Vagina (tissue), 2 donors: ENCODE measurements around the gene GRK5.

Experiments
- POLR2A ChIP-seq, 2 donors: fragments of 450-650 bp; IDR thresholded peaks; one replicate each; pipeline ENCODE4 v1.6.1; 2017; ENCODE audit warnings: antibody characterized with exemption in 2 of 2, mild to moderate bottlenecking in 2 of 2, moderate library complexity in 2 of 2
- POLR2AphosphoS5 ChIP-seq, 2 donors: sonication (generic); formaldehyde crosslinking; IDR thresholded peaks; one replicate each; pipeline ENCODE4 v1.9.0; 2017; ENCODE audit warnings: antibody characterized with exemption in 2 of 2, mild to moderate bottlenecking in 2 of 2, low read depth in 1 of 2; ENCODE audit not compliant: insufficient read depth in 1 of 2
- TF ChIP-seq, protein P1 (sequence below), 3 experiments: fragments of 450-650 bp in 2 of 3; fragments of 200-600 bp in 1 of 3; sonication (generic) in 1 of 3; IDR thresholded peaks; one replicate each; pipeline ENCODE4 v1.5.1; 2017 to 2019; ENCODE audit warnings: antibody characterized with exemption in 3 of 3, mild to moderate bottlenecking in 2 of 3, moderate library complexity in 2 of 3

DNA sequence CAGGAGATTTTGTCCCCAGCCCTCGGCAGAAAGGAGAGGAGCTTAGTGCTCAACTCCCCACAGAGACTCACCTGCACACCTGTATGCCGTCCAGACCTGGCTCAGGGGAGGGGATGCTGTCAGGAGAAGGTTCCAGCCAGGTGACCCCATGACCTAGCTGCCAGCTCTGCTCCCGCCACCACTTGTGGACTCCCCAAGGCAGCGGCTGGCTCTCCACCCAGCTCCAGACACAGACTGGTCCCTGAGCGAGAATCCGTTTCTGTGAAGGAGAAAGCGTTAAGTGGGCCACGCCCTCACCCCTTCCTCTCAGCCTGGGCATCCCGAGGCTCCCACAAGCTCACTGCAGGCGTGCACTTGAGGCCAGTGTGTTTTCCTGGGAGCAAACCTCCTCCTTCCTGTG lies 258.7 kb downstream of the GRK5 start:
- TF ChIP-seq, protein P1, sequence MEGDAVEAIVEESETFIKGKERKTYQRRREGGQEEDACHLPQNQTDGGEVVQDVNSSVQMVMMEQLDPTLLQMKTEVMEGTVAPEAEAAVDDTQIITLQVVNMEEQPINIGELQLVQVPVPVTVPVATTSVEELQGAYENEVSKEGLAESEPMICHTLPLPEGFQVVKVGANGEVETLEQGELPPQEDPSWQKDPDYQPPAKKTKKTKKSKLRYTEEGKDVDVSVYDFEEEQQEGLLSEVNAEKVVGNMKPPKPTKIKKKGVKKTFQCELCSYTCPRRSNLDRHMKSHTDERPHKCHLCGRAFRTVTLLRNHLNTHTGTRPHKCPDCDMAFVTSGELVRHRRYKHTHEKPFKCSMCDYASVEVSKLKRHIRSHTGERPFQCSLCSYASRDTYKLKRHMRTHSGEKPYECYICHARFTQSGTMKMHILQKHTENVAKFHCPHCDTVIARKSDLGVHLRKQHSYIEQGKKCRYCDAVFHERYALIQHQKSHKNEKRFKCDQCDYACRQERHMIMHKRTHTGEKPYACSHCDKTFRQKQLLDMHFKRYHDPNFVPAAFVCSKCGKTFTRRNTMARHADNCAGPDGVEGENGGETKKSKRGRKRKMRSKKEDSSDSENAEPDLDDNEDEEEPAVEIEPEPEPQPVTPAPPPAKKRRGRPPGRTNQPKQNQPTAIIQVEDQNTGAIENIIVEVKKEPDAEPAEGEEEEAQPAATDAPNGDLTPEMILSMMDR (IDR thresholded peaks at IDR 0.05): no peak
- no peak for TF ChIP-seq POLR2A (IDR thresholded peaks at IDR 0.05)
- no peak for TF ChIP-seq POLR2AphosphoS5 (IDR thresholded peaks at IDR 0.05; ENCODE audit: insufficient read depth in 1 of 2, low read depth in 1 of 2)
